ENCODE results near the gene DYNLL2.

DNA sequence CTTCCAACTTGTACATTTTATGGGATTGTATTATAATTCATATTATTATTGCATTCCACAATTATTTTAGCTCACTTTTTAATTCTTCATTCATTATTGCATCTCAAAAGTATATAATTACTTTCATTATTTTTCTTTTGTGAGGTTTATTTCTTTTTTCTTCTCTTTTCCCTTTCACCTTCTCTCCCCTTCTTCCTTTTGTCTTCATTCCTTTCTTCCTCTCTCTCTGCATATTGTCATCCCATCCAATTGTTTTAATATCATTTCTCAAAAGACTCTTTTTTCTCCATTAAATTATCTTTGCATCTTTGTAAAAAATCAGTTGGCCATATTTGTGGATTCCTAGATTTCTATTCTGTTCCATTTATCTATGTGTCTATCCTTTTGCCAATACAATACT, 17.3 kb downstream of the DYNLL2 start:
- TF ChIP-seq, protein P1, sequence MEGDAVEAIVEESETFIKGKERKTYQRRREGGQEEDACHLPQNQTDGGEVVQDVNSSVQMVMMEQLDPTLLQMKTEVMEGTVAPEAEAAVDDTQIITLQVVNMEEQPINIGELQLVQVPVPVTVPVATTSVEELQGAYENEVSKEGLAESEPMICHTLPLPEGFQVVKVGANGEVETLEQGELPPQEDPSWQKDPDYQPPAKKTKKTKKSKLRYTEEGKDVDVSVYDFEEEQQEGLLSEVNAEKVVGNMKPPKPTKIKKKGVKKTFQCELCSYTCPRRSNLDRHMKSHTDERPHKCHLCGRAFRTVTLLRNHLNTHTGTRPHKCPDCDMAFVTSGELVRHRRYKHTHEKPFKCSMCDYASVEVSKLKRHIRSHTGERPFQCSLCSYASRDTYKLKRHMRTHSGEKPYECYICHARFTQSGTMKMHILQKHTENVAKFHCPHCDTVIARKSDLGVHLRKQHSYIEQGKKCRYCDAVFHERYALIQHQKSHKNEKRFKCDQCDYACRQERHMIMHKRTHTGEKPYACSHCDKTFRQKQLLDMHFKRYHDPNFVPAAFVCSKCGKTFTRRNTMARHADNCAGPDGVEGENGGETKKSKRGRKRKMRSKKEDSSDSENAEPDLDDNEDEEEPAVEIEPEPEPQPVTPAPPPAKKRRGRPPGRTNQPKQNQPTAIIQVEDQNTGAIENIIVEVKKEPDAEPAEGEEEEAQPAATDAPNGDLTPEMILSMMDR (conservative IDR thresholded peaks at IDR 0.05; ENCODE audit: low read depth, low read length) = no peak
- no peak for TF ChIP-seq EZH2 (IDR thresholded peaks at IDR 0.05; ENCODE audit: borderline replicate concordance, low read depth, low read length, poor library complexity, severe bottlenecking)
